HepG2 (cell line): ENCODE data around the gene TMEM182. TPM values are rescaled to one million over a fixed set of nuclear protein-coding genes. Genes with fewer than 3 reads are reported as not detected.
A peak's percentile ranks its signal among the peaks of the same experiment; 100 is the strongest.

Experiments
- GATAD1 ChIP-seq: IDR thresholded peaks from 2 replicates; pipeline ENCODE4 v1.6.1; 2016; ENCODE audit warnings: missing genetic modification reagents, missing compliant biosample characterization
- HIVEP1 ChIP-seq: sonication (generic); formaldehyde crosslinking; IDR thresholded peaks from 2 replicates; pipeline ENCODE4 v1.4.0; 2020; ENCODE audit warnings: mild to moderate bottlenecking, missing genetic modification reagents
- HNRNPL ChIP-seq: fragments of 200-400 bp; formaldehyde crosslinking; IDR thresholded peaks from 2 replicates; pipeline ENCODE4 v1.6.1; 2017; ENCODE audit warnings: mild to moderate bottlenecking, low read depth, low read length
- KDM3A ChIP-seq: IDR thresholded peaks from 2 replicates; pipeline ENCODE4 v1.6.1; 2018; ENCODE audit warnings: low read depth, missing compliant biosample characterization
- MED1 ChIP-seq: sonication (generic); formaldehyde crosslinking; IDR thresholded peaks from 2 replicates; pipeline ENCODE4 v1.4.0; 2020; ENCODE audit warnings: missing genetic modification reagents
- MXD4 ChIP-seq: IDR thresholded peaks from 2 replicates; pipeline ENCODE4 v1.6.1; 2016; ENCODE audit warnings: mild to moderate bottlenecking, missing biosample characterization, missing genetic modification reagents
- REL ChIP-seq: sonication (generic); formaldehyde crosslinking; conservative IDR thresholded peaks from 2 replicates; pipeline ENCODE4 v1.8.0; 2022; ENCODE audit warnings: mild to moderate bottlenecking, missing genetic modification reagents, moderate library complexity
- SALL1 ChIP-seq: sonication (generic); formaldehyde crosslinking; IDR thresholded peaks from 2 replicates; pipeline ENCODE4 v1.8.0; 2022; ENCODE audit warnings: mild to moderate bottlenecking, missing genetic modification reagents
- SAP130 ChIP-seq: IDR thresholded peaks from 2 replicates; pipeline ENCODE4 v1.6.1; 2016; ENCODE audit warnings: low read depth
- SIN3A ChIP-seq: IDR thresholded peaks from 2 replicates; pipeline ENCODE4 v1.6.1; 2011; ENCODE audit warnings: low read depth, mild to moderate bottlenecking, control low read depth, low read length, borderline replicate concordance
- STAG1 ChIP-seq: sonication (generic); formaldehyde crosslinking; IDR thresholded peaks from 2 replicates; pipeline ENCODE4 v1.4.0; 2020; ENCODE audit warnings: missing genetic modification reagents
- ZBTB1 ChIP-seq: sonication (generic); formaldehyde crosslinking; IDR thresholded peaks from 2 replicates; pipeline ENCODE4 v1.4.0; 2020; ENCODE audit warnings: missing genetic modification reagents, borderline replicate concordance
- ZNF160 ChIP-seq: sonication (generic); formaldehyde crosslinking; IDR thresholded peaks from 2 replicates; pipeline ENCODE4 v1.8.0; 2022; ENCODE audit warnings: mild to moderate bottlenecking, inconsistent platforms, missing genetic modification reagents
- ZNF260 ChIP-seq: sonication (generic); formaldehyde crosslinking; IDR thresholded peaks from 2 replicates; pipeline ENCODE4 v1.4.0; 2020; ENCODE audit warnings: missing genetic modification reagents, low read depth, mild to moderate bottlenecking, borderline replicate concordance
- ZNF264 ChIP-seq: sonication (generic); formaldehyde crosslinking; IDR thresholded peaks from 2 replicates; pipeline ENCODE4 v1.4.0; 2020; ENCODE audit warnings: missing genetic modification reagents
- polyA plus RNA-seq, 8 experiments: library from polyadenylated mRNA; depleted of rRNA in 3 of 8; stranded (reverse) in 7 of 8; unstranded in 1 of 8; fragments of >200 nt; fragmentation: Illumina TruSeq in 4 of 8; extraction: Trizol in 4 of 8; gene quantifications; 2 replicates each; pipeline versions ENCODE4 v1.2.1 to v1.2.3, GENCODE V29; 2011 to 2016; ENCODE audit warnings: low read depth in 4 of 8, missing spikeins in 1 of 8, mixed read lengths in 1 of 8; ENCODE audit not compliant: insufficient read depth in 1 of 8
- total RNA-seq, 5 experiments: library from RNA; depleted of rRNA; stranded (reverse); fragments of >200 nt; fragmentation: Illumina TruSeq; extraction: Trizol; gene quantifications; 2 replicates each; pipeline ENCODE4 v1.2.3, GENCODE V29; 2016; ENCODE audit warnings: low read depth in 1 of 5
- TF ChIP-seq, protein P1 (sequence below): sonication (generic); formaldehyde crosslinking; IDR thresholded peaks from 2 replicates; pipeline ENCODE4 v1.5.1; 2020; ENCODE audit warnings: mild to moderate bottlenecking, missing genetic modification reagents, borderline replicate concordance
- TF ChIP-seq, protein P2 (sequence below): sonication (generic); formaldehyde crosslinking; IDR thresholded peaks from 2 replicates; pipeline ENCODE4 v1.8.0; 2022; ENCODE audit warnings: mild to moderate bottlenecking, missing genetic modification reagents, moderate library complexity
- TF ChIP-seq, protein P3 (sequence below): sonication (generic); formaldehyde crosslinking; IDR thresholded peaks from 2 replicates; pipeline ENCODE4 v1.4.0; 2020; ENCODE audit warnings: mild to moderate bottlenecking, missing genetic modification reagents, borderline replicate concordance

TMEM182 gene
- total and polyA plus RNA-seq, 2 of the 13 experiments (the other 11 are each of a cell fraction or from before 2014, with no cell fraction given), result 8.7 to 8.9 TPM

DNA sequence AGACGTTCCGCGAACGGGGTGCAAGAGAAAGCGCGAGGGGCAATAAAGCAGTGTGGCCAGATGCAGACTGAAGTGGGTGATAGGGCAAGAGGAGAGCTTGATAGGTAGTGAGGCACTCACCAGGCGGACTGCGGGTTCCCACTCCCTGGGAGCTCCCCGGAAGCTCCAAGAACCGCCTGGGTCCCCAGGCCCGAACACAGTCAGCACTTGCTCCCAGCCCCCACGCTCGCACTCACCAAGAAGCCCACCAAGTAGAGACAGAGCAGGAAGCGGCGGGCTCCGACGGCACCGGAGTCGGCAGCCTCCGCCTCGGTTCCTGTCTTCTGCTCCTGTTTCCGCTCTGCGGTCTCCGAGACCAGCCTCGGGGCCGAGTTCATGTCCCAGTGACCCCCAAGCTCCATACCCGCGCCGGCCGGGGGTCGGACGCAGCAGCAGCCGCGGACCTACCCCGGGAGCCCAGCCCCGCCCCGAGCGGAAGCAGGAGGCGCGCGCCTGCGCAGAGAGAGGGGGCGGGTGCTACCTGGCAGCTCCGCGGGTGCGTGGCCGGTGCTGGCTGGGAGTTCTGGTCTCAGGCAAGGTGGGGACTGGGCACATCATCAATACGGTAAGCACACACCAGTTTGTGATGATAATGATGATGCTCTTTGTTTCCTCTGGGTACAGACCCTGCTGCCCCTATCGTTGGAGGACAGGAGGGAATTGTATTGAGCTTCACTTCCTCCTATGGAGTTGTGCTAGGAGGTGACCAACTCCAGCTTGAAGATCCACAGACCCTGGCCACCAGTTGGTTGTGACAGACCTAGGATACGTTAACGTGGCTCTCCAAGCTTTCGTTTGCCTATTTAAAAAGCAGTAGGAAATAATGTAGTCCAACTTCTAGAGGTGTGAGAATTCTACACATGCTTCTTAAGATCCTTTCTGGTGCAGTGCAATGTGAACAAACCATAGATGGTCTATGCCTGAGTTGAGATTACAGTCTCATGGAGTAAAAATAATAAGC, 25.1 kb upstream of the TMEM182 start (continued):
- TF ChIP-seq, protein P1, sequence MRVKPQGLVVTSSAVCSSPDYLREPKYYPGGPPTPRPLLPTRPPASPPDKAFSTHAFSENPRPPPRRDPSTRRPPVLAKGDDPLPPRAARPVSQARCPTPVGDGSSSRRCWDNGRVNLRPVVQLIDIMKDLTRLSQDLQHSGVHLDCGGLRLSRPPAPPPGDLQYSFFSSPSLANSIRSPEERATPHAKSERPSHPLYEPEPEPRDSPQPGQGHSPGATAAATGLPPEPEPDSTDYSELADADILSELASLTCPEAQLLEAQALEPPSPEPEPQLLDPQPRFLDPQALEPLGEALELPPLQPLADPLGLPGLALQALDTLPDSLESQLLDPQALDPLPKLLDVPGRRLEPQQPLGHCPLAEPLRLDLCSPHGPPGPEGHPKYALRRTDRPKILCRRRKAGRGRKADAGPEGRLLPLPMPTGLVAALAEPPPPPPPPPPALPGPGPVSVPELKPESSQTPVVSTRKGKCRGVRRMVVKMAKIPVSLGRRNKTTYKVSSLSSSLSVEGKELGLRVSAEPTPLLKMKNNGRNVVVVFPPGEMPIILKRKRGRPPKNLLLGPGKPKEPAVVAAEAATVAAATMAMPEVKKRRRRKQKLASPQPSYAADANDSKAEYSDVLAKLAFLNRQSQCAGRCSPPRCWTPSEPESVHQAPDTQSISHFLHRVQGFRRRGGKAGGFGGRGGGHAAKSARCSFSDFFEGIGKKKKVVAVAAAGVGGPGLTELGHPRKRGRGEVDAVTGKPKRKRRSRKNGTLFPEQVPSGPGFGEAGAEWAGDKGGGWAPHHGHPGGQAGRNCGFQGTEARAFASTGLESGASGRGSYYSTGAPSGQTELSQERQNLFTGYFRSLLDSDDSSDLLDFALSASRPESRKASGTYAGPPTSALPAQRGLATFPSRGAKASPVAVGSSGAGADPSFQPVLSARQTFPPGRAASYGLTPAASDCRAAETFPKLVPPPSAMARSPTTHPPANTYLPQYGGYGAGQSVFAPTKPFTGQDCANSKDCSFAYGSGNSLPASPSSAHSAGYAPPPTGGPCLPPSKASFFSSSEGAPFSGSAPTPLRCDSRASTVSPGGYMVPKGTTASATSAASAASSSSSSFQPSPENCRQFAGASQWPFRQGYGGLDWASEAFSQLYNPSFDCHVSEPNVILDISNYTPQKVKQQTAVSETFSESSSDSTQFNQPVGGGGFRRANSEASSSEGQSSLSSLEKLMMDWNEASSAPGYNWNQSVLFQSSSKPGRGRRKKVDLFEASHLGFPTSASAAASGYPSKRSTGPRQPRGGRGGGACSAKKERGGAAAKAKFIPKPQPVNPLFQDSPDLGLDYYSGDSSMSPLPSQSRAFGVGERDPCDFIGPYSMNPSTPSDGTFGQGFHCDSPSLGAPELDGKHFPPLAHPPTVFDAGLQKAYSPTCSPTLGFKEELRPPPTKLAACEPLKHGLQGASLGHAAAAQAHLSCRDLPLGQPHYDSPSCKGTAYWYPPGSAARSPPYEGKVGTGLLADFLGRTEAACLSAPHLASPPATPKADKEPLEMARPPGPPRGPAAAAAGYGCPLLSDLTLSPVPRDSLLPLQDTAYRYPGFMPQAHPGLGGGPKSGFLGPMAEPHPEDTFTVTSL (CRISPR knock-in tag), result peak; percentile 45; the same call in 1 of the 2 replicates
- TF ChIP-seq, protein P2, sequence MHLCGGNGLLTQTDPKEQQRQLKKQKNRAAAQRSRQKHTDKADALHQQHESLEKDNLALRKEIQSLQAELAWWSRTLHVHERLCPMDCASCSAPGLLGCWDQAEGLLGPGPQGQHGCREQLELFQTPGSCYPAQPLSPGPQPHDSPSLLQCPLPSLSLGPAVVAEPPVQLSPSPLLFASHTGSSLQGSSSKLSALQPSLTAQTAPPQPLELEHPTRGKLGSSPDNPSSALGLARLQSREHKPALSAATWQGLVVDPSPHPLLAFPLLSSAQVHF (CRISPR knock-in tag), result peak; percentile 56; the same call in 1 of the 2 replicates
- TF ChIP-seq MXD4 (CRISPR knock-in tag) (peak; percentile 89), ZNF160 (CRISPR knock-in tag) (peak; percentile 82; the same call in 1 of the 2 replicates), KDM3A (CRISPR knock-in tag) (peak; percentile 89; the same call in 1 of the 2 replicates), GATAD1 (CRISPR knock-in tag) (peak; percentile 82), SAP130 (CRISPR knock-in tag) (peak; percentile 91), HNRNPL (no peak), REL (CRISPR knock-in tag) (0 out of 2 replicates have a peak, but pooled peaks have one; percentile 33), STAG1 (no peak), ZNF260 (CRISPR knock-in tag) (0 out of 2 replicates have a peak, but pooled peaks have one; percentile 82), SALL1 (CRISPR knock-in tag) (peak; percentile 90), ZBTB1 (CRISPR knock-in tag) (no peak), ZNF264 (CRISPR knock-in tag) (0 out of 2 replicates have a peak, but pooled peaks have one; percentile 3), MED1 (peak; percentile 60), HIVEP1 (CRISPR knock-in tag) (no peak), SIN3A (peak; percentile 75; the same call in 1 of the 2 replicates)
- TF ChIP-seq, protein P3, sequence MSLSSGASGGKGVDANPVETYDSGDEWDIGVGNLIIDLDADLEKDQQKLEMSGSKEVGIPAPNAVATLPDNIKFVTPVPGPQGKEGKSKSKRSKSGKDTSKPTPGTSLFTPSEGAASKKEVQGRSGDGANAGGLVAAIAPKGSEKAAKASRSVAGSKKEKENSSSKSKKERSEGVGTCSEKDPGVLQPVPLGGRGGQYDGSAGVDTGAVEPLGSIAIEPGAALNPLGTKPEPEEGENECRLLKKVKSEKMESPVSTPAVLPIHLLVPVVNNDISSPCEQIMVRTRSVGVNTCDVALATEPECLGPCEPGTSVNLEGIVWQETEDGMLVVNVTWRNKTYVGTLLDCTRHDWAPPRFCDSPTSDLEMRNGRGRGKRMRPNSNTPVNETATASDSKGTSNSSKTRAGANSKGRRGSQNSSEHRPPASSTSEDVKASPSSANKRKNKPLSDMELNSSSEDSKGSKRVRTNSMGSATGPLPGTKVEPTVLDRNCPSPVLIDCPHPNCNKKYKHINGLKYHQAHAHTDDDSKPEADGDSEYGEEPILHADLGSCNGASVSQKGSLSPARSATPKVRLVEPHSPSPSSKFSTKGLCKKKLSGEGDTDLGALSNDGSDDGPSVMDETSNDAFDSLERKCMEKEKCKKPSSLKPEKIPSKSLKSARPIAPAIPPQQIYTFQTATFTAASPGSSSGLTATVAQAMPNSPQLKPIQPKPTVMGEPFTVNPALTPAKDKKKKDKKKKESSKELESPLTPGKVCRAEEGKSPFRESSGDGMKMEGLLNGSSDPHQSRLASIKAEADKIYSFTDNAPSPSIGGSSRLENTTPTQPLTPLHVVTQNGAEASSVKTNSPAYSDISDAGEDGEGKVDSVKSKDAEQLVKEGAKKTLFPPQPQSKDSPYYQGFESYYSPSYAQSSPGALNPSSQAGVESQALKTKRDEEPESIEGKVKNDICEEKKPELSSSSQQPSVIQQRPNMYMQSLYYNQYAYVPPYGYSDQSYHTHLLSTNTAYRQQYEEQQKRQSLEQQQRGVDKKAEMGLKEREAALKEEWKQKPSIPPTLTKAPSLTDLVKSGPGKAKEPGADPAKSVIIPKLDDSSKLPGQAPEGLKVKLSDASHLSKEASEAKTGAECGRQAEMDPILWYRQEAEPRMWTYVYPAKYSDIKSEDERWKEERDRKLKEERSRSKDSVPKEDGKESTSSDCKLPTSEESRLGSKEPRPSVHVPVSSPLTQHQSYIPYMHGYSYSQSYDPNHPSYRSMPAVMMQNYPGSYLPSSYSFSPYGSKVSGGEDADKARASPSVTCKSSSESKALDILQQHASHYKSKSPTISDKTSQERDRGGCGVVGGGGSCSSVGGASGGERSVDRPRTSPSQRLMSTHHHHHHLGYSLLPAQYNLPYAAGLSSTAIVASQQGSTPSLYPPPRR (CRISPR knock-in tag), result no peak
